HG03039 (cell line): ENCODE results near the gene RPL38.

Experiments used
- ATAC-seq: cut with Tn5 transposase; IDR thresholded peaks from one replicate; pipeline ENCODE4 v1.9.1; 2021; ENCODE audit warnings: mild to moderate bottlenecking, moderate library complexity; ENCODE audit not compliant: unreplicated experiment

The RPL38 gene

DNA sequence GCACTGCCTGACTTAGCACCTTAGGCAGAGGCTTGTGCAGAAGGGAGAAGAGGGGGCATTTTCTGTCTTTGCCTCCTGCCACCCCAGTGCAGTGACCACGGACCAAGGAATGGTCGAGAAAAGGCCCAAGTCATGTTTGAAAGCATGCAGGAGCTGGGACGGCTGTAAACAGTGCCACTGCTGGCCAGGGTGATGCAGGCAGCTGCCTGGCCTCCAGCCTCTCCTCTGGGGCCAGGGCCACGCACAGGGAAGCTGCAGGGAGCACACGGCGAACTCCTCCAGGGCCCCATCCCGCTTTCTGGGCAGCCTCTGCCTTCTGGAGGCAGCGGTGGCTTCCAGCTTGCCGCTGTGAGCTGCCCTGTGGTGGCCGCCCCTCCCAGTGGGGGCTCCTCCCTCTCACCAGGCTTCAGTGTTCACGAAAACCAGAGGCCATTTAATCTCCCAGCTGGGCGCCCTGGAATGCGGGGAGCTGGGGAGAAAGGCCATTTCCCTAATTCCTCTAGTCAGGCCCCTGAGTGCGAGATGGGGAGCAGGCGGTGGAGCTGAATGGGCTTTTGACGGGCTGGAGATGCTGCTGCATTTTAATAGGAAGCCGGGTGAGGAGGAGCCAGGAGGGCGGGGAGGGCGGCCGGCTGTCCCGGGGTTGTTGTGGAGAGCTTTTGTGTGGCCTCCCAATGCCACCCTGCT, 41.8 kb downstream of the RPL38 start:
- ATAC-seq: no peak

DNA sequence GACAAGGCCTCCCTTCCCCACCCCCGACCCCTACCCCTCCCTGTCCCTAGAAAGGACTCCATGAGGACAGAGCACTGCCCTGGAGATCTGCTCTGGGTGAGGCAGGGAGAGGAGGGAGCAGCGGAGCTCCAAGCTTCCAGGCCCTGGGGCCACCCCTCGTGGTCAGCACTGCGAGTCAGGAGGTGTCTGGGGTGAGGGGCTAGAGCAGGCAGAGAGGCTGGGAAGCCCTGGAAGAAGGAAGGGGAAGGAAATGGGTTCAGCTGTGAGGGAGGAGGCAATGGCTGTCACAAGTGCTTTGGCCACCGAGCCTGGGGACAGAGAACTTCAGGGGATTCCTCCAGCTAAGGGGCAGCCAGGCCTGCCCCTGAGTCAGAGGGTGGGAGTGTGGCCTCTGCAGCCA, 42.4 kb downstream of the RPL38 start:
- no peak for ATAC-seq

DNA sequence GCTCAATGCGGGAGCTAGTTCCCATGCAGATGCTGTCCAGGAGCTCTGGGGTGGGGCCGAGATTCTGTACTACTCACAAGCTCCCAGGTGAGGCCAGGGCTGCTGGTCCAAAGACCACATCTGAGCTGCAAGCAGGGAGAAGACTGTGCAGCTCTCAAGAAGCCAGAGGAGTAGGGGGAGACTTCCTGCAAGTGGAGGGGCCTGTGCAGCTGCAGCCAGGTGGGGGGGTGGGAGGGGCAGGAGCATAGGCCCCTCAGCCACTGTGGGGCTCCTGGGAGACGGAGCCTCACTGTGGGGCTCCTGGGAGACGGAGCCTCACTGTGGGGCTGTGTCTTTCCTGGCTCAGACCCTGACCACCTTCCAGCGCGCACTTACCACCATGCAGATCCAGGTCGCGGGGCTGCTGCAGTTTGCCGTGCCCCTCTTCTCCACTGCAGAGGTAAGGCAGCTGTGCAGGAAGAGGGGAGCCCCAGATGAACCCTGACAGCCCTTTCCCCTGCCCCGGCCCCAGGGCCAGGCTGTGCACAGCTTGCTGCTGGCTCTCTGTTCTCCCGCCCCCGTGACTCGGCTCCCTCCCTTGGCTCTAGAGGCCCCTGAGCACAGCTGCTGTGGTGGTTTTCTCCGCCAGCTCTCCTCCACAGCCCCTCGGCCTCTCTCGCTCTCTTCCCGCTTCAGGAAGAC, 46.3 kb downstream of the RPL38 start:
- no peak for ATAC-seq

DNA sequence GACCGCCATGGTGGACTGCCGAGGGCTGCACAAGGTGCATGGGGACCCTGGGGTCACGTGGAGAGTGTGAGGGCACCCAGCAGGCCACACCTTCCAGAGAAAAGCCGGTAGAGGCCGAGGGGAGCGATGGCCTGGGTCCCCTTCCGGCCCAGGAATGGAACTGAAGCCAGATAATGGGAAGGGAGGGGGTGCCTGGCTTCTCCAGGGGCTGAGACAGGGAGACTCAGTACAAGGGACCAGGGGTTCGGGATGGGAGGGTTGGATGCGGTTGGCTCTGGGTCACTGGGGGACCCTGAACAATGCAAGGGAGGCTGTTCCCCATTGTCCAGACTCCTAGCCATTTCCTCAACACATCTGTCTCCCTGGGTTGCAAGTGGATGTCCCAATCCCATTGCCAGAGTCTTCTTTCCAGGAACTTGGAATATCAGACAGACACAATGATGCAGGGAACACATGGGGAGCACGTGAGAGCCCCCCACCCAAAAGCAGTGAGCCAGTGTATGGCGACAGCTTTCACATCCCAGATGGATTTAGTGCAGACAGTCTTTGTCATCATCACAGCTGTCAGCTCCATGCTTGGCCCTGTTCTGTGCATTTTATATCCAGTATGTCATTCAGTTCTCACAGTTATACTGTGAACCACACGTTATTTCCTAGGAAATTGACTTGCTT, 47.0 kb downstream of the RPL38 start:
- ATAC-seq: no peak

DNA sequence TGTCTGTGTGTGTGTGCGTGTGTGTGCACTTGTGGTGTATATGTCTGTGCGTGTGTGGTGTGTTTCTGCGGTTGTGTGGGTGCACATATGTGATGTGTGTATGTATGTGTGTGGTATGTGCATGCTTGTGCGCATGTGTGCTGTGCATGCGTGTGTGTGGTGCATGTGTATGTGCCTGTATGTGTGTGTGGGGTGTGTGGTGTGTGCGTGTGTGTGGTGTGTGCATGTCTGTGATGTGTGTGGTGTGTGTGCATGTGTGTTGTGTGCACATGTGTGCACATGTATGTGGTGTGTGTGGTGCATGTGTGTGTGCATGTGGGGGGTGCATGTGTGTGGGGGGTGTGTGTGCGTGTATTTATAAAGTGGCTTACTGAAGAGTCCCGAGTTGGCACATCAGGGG, 47.6 kb downstream of the RPL38 start:
- no peak for ATAC-seq

DNA sequence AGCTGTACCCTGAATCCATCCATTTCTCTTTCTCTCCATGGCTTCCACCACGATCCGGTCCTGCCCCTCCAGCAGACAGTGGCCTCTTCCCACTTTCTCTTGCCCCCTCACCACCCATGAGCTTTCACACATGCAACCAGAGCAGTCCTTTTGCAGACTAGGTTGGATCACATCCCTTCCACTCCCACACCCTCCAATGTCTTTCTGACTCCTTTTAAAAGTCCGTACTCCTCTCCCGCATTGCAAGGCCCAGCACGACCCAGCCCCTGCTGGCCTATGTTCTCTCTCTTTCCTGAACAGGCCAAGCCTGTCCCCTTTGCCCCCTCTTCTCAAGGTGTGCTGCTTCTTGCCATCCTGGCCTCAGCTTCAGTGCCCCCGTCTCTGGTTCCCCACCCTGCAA, 48.1 kb downstream of the RPL38 start:
- no peak for ATAC-seq

DNA sequence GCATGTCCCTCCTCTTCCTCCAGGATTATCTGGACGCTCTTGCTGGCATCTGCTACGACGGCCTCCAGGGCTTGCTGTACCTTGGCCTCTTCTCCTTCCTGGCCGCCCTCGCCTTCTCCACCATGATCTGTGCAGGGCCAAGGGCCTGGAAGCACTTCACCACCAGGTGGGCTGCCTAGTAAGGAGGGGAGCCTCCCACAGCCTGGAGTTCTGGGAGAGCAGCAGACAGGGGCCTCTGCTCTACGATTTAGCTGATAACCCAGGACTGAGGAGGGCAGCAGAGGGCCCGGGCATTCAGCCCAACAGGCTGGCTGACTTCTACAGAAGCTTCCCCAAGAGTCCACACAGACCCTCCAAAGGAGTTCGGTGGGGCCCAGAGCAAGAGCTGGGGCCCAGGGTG, 48.7 kb downstream of the RPL38 start:
- no peak for ATAC-seq

DNA sequence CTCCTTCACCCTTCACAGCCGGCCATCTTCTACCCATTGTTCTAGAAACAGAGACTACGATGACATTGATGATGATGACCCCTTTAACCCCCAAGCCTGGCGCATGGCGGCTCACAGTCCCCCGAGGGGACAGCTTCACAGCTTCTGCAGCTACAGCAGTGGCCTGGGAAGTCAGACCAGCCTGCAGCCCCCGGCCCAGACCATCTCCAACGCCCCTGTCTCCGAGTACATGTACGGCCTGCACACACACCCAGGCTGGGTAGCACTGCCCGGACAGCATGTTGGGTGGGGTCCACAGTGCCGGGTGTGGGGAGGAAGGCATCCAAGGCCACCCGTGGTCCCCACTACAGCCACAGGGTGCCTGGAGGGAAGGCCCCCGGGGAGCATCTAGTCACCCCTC, 49.6 kb downstream of the RPL38 start:
- ATAC-seq: no peak

DNA sequence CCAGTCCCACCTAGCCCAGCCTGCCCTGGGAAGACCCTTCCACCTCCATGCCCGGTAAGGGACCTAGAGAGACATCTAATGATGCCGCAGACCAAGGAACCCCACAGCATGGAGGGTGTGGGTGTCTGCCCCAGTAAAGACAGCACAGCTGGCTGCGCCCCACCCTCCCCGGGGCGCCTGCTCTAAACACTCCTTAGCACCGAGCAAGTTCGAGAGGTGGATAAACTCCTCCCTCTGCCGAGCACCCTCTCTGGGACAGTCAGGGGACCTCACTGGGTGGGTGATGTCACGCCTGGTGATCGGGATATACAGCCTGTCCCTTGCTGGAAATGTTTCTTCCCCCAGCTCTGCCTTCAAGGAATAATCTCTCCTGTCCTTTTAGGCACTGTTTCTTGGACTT, 53.8 kb downstream of the RPL38 start:
- ATAC-seq: no peak

DNA sequence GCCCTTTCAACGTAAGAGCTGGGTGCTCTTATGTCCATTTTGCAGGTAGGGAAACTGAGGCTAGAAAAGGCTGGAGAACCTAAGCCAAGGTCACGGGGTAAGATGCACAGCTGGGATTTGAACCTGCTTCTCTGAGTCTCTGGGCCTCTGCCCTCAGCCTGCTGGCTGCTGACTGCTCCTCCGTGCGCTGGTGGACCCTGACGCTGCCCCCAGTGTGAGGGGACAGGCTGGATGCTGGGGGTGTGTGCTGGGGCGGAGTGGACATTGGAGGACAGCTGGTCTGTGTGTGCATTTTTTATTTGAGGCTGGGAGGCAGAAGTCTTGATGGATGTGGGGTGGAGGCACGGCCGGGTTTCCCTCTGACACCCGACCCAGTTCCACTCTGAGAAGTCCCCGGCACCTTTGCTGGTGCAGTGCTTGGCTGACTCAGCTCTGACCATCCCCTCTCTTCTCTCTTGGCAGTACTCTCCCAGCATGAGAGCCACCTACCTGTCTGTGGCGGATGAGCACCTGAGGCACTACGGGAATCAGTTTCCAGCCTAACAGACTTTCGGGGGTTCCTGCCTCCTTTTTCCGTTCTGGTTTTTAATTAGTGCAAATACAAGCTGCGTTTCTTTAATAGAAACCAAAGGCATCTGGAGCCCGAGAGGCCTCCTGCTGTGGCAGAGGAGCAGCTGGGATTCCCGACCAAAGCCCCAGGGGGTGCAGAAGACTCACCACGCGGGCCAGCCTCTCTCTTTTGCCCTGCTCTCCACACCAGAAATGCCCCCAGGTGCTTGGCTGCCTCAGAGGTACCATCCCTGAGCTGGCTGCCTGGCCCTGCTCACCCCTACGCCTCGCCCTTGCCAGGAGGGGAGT, 56.4 kb downstream of the RPL38 start:
- ATAC-seq: no peak
